A549 (cell line): Measurements from ENCODE around the gene ARHGEF4.

Source experiments
- CEBPB ChIP-seq, 2 experiments: fragments of >200 bp in 1 of 2; sonication (Bioruptor Twin) in 1 of 2; formaldehyde crosslinking in 1 of 2; IDR thresholded peaks; 2 replicates each; pipeline ENCODE4 v1.6.1; 2012 to 2016
- CTCF ChIP-seq: fragments of >200 bp; sonication (Bioruptor Twin); formaldehyde crosslinking; IDR thresholded peaks from 3 replicates; pipeline ENCODE4 v1.5.1; 2016
- EP300 ChIP-seq, 2 experiments: fragments of >200 bp; sonication (Bioruptor Twin); formaldehyde crosslinking; IDR thresholded peaks; 2 replicates in 1 of 2; 3 replicates in 1 of 2; pipeline ENCODE4 v1.6.1; 2016 to 2017
- GATA3 ChIP-seq: IDR thresholded peaks from 2 replicates; pipeline ENCODE4 v1.6.1; 2012; ENCODE audit warnings: borderline replicate concordance
- HOXA7 ChIP-seq: fragments of 250-450 bp; sonication (Bioruptor Pico); IDR thresholded peaks from 2 replicates; pipeline ENCODE4 v1.5.0; 2020; ENCODE audit warnings: mild to moderate bottlenecking, moderate library complexity
- JUN ChIP-seq, 2 experiments: fragments of >200 bp; sonication (Bioruptor Twin); formaldehyde crosslinking; IDR thresholded peaks; 2 replicates in 1 of 2; 3 replicates in 1 of 2; pipeline ENCODE4 v1.6.1; 2016 to 2017
- KDM5A ChIP-seq: fragments of 200-600 bp; sonication (generic); IDR thresholded peaks from 2 replicates; pipeline ENCODE4 v1.6.1; 2016; ENCODE audit warnings: antibody characterized with exemption, mild to moderate bottlenecking
- POLR2A ChIP-seq: IDR thresholded peaks from 2 replicates; pipeline ENCODE4 v1.6.1; 2012; ENCODE audit warnings: mild to moderate bottlenecking, low read length
- SREBF2 ChIP-seq: fragments of 450-650 bp; IDR thresholded peaks from 2 replicates; pipeline ENCODE4 v1.6.1; 2014; ENCODE audit warnings: mild to moderate bottlenecking, moderate library complexity
- USF2 ChIP-seq: fragments of 450-650 bp; IDR thresholded peaks from 2 replicates; pipeline ENCODE4 v1.6.1; 2014; ENCODE audit warnings: antibody characterized with exemption

DNA sequence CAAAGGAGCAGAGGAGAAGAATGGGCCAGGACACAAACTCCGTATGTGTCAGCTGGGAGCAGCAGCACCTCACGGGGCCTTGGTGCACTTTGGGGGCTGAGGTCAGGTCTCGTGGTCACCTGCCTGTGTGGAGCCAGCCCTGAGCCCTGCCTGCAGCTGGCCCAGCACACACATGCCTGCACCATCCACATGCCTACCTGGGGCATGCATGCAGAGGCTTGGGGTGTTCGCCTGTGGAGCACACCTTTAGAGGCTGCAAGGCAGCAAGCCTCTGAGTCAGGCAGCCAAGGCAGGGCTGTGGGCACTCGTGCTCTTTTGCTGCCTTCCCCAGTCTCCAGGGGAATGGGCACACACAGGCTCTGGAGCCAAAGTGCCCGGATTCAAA lies 36.0 kb downstream of the ARHGEF4 start:
- TF ChIP-seq CTCF: no peak
- TF ChIP-seq JUN (IDR thresholded peaks at IDR 0.05): no peak
- TF ChIP-seq POLR2A: no peak
- no peak for TF ChIP-seq SREBF2
- TF ChIP-seq CEBPB (IDR thresholded peaks at IDR 0.05): no peak
- no peak for TF ChIP-seq EP300 (IDR thresholded peaks at IDR 0.05)
- no peak for TF ChIP-seq USF2
- no peak for TF ChIP-seq HOXA7 (CRISPR knock-in tag)
- TF ChIP-seq GATA3: no peak
- TF ChIP-seq KDM5A: no peak
